GM12801 (cell line): ENCODE data around the gene LAMA4.

Experiments used
- TF ChIP-seq, protein P1 (sequence below): IDR thresholded peaks from one replicate; pipeline ENCODE4 v1.5.1; 2011; ENCODE audit warnings: control low read depth; ENCODE audit not compliant: insufficient read length; ENCODE audit errors: extremely low read depth

Gene LAMA4, protein sequence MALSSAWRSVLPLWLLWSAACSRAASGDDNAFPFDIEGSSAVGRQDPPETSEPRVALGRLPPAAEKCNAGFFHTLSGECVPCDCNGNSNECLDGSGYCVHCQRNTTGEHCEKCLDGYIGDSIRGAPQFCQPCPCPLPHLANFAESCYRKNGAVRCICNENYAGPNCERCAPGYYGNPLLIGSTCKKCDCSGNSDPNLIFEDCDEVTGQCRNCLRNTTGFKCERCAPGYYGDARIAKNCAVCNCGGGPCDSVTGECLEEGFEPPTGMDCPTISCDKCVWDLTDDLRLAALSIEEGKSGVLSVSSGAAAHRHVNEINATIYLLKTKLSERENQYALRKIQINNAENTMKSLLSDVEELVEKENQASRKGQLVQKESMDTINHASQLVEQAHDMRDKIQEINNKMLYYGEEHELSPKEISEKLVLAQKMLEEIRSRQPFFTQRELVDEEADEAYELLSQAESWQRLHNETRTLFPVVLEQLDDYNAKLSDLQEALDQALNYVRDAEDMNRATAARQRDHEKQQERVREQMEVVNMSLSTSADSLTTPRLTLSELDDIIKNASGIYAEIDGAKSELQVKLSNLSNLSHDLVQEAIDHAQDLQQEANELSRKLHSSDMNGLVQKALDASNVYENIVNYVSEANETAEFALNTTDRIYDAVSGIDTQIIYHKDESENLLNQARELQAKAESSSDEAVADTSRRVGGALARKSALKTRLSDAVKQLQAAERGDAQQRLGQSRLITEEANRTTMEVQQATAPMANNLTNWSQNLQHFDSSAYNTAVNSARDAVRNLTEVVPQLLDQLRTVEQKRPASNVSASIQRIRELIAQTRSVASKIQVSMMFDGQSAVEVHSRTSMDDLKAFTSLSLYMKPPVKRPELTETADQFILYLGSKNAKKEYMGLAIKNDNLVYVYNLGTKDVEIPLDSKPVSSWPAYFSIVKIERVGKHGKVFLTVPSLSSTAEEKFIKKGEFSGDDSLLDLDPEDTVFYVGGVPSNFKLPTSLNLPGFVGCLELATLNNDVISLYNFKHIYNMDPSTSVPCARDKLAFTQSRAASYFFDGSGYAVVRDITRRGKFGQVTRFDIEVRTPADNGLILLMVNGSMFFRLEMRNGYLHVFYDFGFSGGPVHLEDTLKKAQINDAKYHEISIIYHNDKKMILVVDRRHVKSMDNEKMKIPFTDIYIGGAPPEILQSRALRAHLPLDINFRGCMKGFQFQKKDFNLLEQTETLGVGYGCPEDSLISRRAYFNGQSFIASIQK (N-terminal part only)

DNA sequence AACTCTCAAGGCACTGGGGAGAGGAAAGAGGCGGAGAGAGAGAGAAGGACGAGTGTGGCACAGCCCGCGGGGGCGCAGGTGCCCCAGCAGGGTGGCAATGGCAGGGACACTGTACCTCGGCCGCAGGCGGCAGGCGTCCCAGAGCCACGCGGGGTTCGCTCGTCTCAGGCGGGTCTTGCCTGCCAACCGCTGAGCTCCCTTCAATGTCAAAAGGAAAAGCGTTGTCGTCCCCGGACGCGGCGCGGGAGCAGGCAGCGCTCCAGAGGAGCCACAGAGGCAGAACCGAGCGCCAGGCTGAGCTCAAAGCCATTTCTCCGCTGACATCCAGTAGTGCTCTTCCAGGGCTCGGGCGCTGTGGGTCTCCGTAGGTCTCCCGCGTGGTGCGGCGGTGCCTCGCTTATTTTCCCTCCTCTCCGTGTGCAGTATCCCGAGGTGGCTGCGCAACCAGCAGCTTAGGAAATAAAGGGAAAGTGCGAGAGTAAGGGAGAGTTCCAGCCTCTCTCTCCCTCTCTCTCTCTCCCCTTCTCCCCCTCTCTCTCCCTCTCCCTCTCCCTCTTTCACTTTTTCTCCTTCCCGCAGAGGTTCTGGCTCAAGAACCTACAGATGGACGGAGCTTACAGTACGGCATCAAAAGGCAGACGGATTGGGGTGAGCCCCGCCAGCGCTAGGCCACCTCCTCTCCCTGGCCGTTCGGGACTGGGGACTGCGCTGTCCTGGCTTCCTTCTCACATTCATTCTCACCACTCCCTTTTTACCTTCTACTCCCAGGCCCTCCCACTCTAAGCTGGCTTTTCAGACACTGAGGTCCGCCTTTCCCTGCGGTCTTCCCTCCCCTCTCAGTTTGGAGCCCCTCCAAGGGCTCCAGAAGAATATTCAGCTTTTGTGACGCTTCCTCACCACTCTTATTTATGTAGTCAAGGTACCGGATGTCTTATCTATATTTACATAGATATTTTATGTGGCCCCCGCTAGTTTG is at the start of gene LAMA4:
Gene LAMA4, minus strand, starts transcription at position 727 of the 976 bp plus-strand sequence. Its CDS starts 417 bp downstream, at position 310.
- TF ChIP-seq, protein P1, sequence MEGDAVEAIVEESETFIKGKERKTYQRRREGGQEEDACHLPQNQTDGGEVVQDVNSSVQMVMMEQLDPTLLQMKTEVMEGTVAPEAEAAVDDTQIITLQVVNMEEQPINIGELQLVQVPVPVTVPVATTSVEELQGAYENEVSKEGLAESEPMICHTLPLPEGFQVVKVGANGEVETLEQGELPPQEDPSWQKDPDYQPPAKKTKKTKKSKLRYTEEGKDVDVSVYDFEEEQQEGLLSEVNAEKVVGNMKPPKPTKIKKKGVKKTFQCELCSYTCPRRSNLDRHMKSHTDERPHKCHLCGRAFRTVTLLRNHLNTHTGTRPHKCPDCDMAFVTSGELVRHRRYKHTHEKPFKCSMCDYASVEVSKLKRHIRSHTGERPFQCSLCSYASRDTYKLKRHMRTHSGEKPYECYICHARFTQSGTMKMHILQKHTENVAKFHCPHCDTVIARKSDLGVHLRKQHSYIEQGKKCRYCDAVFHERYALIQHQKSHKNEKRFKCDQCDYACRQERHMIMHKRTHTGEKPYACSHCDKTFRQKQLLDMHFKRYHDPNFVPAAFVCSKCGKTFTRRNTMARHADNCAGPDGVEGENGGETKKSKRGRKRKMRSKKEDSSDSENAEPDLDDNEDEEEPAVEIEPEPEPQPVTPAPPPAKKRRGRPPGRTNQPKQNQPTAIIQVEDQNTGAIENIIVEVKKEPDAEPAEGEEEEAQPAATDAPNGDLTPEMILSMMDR, result no peak

DNA sequence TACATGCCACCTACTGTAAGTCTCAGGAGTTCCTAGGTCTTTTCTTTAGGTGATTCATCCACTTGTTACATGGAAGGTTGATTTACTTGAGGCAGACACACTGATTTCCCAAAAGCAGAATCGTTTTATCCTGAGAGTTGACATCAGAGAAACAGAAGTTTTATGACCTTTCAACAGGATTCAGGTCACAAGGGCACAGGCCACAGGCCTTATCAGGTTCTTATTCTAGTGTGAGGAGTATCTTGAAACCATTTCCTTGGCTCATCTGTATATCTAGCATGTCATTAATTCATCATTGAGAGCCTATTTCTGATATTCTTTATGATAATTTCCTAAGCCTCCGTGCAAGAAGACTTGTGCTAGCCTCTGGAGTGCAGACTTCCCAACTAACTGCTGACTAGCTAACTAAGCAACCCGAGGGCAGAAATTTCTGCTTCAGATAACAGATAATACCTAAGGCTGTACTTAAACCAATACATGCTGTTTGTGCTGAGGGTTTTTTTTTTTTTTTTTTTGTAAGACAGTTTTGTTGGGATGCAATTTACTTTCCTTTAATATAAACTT is 47.9 kb upstream of the LAMA4 start:
- TF ChIP-seq, protein P1, result no peak

DNA sequence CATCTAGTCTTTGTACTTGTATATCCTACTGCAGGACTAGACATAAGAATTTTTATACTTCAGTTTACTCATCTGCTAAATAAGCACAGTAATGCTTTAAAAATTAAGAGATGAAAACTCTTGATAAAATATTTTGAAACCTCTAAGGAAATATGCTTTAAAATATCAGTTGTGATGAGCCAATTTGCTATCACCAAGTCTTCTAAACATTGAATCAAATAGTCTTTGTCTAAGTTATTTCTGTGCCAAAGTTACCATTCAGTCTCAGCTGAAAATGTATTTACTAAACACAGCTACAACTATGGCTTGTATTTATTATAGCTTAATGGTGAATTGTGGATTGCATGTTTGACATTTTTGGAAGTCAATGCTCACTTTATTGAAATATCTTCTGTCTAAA is 46.5 kb upstream of the LAMA4 start:
- TF ChIP-seq, protein P1, result no peak

DNA sequence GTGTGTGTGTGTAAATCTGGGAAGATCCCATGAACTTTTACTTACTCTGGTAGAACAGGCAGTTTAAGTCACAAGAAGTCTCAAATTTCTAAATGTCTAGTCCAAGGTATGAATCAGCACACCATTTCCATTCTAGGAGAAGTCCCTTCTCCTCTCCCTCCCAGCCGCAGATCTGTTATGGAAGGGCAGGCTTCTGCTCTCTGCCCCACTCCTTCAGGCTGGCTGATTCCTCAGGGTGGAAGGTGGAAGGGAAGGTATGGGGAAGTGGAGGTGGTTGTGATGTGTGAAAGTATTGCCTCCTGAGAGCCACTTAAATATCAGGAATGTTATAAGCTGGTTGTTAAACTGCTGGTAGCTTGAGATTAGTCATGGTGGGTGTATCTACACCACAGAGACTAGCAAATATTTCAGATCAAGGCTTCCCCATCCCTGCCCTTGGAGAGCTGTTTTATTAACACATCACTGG is 44.5 kb upstream of the LAMA4 start:
- TF ChIP-seq, protein P1, result no peak

DNA sequence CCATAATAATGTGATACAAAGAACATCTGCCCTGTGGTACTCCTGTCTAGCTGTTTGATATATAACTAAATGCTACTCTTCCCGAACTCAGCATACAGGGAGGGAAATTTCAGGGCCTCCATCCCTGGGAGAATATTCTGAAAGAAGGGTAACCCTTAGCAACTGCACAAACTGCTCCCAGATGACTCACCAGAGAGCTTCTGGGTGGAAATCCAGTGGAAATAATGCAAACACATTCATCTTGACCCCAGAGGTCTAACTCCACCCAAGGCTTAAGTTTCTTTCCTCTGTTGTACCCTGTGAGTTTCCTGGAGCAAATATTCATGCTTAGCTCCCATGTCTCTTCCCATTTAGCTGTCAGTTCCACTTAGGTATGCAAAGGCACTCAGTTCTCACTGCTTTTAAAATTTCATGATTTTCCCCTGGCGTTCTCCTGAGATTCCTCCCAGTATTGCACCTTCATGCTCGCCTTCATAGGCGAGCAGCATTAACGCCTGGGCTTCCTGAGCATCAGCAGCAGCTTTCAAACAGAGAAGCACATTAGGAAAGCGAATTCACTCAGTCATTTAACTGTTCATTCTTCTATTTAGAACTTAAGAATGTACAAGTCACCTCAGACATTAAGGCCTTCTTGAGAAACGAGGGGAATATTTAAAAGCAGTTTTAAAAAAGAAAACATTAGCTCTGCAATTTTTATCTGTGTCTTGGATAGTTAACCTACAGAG is 43.8 kb upstream of the LAMA4 start:
- TF ChIP-seq, protein P1, result no peak

DNA sequence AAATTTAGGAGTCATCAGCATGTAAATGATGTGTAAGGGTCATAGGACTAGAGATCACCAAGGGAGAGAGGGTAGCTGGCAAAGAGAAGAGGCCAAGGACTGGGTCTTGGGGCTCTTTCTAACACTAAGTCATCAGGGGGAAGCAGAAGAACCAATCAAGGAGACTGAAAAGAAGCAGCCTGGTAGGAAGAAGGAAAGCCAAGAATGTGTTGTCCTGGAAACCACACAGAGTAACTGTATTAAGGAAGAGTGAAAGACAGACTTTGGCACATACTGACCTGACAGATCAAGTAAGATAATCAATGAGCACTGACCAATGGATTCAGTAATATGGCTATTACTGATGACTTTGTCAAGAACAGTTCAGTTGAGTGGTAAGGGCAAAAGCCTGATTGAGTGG is 42.3 kb upstream of the LAMA4 start:
- TF ChIP-seq, protein P1, result no peak
